Spleen (tissue), 11 donors: ENCODE data around the gene OR2A14. TPM values are rescaled to one million over a fixed set of nuclear protein-coding genes. Genes with fewer than 3 reads are reported as not detected.

Source experiments
- DNase-seq: peaks from one replicate; pipeline ENCODE4 v3.0.0-alpha.2; 2020
- H3K27ac ChIP-seq, 8 donors: fragments of 200-600 bp; sonication (generic) in 7 of 8; 1 replicate in 4 of 8; 2 replicates in 4 of 8; pipeline versions ENCODE4 v1.5.0 to v1.8.0; 2016 to 2021; ENCODE audit warnings: inconsistent platforms in 4 of 8, mild to moderate bottlenecking in 4 of 8, moderate library complexity in 1 of 8
- H3K27me3 ChIP-seq, 7 donors: fragments of 200-600 bp; sonication (generic) in 6 of 7; replicated peaks in 1 of 7; 1 replicate in 4 of 7; 2 replicates in 3 of 7; pipeline versions ENCODE4 v1.5.0 to v1.8.0; 2016 to 2021; ENCODE audit warnings: inconsistent platforms in 3 of 7, mild to moderate bottlenecking in 1 of 7
- H3K36me3 ChIP-seq, 6 donors: fragments of 200-600 bp; sonication (generic) in 5 of 6; 1 replicate in 4 of 6; 2 replicates in 2 of 6; pipeline versions ENCODE4 v1.5.0 to v1.8.0; 2016 to 2021; ENCODE audit warnings: inconsistent platforms in 2 of 6
- H3K4me1 ChIP-seq, 6 donors: fragments of 200-600 bp; sonication (generic) in 5 of 6; 1 replicate in 3 of 6; 2 replicates in 3 of 6; pipeline versions ENCODE4 v1.5.0 to v1.8.0; 2016 to 2021; ENCODE audit warnings: inconsistent platforms in 3 of 6
- H3K4me3 ChIP-seq, 8 donors: fragments of 200-600 bp; sonication (generic) in 7 of 8; 1 replicate in 4 of 8; 2 replicates in 4 of 8; pipeline versions ENCODE4 v1.5.0 to v1.8.0; 2016 to 2021; ENCODE audit warnings: inconsistent platforms in 4 of 8, mild to moderate bottlenecking in 4 of 8, moderate library complexity in 2 of 8
- H3K9me3 ChIP-seq, 8 donors: fragments of 200-600 bp; sonication (generic) in 7 of 8; 1 replicate in 4 of 8; 2 replicates in 4 of 8; pipeline versions ENCODE4 v1.5.0 to v1.8.0; 2016 to 2021; ENCODE audit warnings: inconsistent platforms in 4 of 8
- POLR2A ChIP-seq, 3 donors: fragments of 450-650 bp; IDR thresholded peaks; one replicate each; pipeline ENCODE4 v1.5.1; 2017; ENCODE audit warnings: antibody characterized with exemption in 3 of 3, mild to moderate bottlenecking in 1 of 3
- POLR2AphosphoS5 ChIP-seq, 3 donors: sonication (generic); formaldehyde crosslinking; IDR thresholded peaks; one replicate each; pipeline ENCODE4 v1.5.1; 2017; ENCODE audit warnings: antibody characterized with exemption in 3 of 3
- WGBS, 5 donors: extraction: QIAGEN DNeasy Blood & Tissue Kit in 3 of 5; methylation state at CpG; one replicate each; pipeline versions ENCODE4 v1.1.5 to v1.1.7; 2013 to 2018; 5-methylcytosine and 5-hydroxymethylcytosine counted together
- intact Hi-C: fragments of 100-400 bp; cut with DNase I; formaldehyde crosslinking; loops from one replicate; pipeline ENCODE4 v1.15.0; 2023; ENCODE audit warnings: low total_unique reads
- polyA plus RNA-seq, 3 donors: library from polyadenylated mRNA; stranded (reverse); fragments of 200-250 nt; gene quantifications; one replicate each; pipeline ENCODE4 v1.2.1, GENCODE V29; 2013
- total RNA-seq, 7 donors: library from RNA; depleted of rRNA in 3 of 7; stranded (reverse); fragments of >200 nt in 3 of 7; fragmentation: NEBNext Ultra II Directional in 4 of 7; extraction: Animal tissue kit (Norgen Biotek cat#: 25700) in 4 of 7; gene quantifications; one replicate each; pipeline versions ENCODE4 v1.1.0 to v1.2.1, GENCODE V29; 2016 to 2021
- TF ChIP-seq, protein P1 (sequence below), 11 experiments: fragments of 200-600 bp in 7 of 11; fragments of 450-650 bp in 4 of 11; sonication (generic) in 4 of 11; IDR thresholded peaks in 8 of 11; conservative IDR thresholded peaks in 3 of 11; 1 replicate in 7 of 11; 2 replicates in 4 of 11; pipeline versions ENCODE4 v1.4.0 to v1.8.0; 2016 to 2021; ENCODE audit warnings: antibody characterized with exemption in 11 of 11, inconsistent platforms in 4 of 11, mild to moderate bottlenecking in 1 of 11
- donor health status: healthy with polysubstance abuse.
- donor health status: DM: no; HTN: no; CAD: no; lungs with moderate emphysema.
- donor health status: DM: no; HTN: no; CAD: no.
- donor health status: Bipolar disorder and iron deficiency.
- donor health status: healthy.
- donor health status: DM: no; HTN: no; CAD: no.
- donor health status: DM: yes; HTN: yes; CAD: no.

The OR2A14 gene
- total and polyA plus RNA-seq, 10 donors = not detected

DNA sequence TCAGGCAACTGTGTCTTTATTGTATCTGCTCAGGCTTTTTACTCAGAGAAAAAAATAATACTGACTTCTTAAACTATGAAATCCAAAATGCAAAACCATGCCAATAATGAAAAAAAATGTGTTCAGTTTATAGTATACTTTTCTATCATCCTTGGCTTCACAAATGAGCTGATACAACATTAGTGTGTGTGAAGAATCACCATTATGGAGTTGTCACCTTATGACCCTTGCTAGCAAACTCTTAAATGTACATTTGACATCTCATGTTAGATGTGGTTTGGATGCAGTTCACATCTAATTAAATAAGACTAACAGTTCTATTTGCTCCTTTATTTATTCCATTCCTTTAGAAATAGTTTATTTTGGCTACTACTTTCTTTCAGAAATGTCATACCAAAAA lies 17.8 kb upstream of the OR2A14 start:
- Histone ChIP-seq H3K9me3 (no peaks in the 10 kb centered on the region), H3K27me3 (no peaks in the 10 kb centered on the region), H3K4me3 (no peak overlapping the region), H3K27ac (no peak overlapping the region), H3K4me1 (no peaks in the 10 kb centered on the region), H3K36me3 (no peaks in the 10 kb centered on the region)
- intact Hi-C loops = no loop called here
- DNase-seq = no peak
- TF ChIP-seq POLR2AphosphoS5 (IDR thresholded peaks at IDR 0.05) (no peak), POLR2A (IDR thresholded peaks at IDR 0.05) (no peak)
- TF ChIP-seq, protein P1, sequence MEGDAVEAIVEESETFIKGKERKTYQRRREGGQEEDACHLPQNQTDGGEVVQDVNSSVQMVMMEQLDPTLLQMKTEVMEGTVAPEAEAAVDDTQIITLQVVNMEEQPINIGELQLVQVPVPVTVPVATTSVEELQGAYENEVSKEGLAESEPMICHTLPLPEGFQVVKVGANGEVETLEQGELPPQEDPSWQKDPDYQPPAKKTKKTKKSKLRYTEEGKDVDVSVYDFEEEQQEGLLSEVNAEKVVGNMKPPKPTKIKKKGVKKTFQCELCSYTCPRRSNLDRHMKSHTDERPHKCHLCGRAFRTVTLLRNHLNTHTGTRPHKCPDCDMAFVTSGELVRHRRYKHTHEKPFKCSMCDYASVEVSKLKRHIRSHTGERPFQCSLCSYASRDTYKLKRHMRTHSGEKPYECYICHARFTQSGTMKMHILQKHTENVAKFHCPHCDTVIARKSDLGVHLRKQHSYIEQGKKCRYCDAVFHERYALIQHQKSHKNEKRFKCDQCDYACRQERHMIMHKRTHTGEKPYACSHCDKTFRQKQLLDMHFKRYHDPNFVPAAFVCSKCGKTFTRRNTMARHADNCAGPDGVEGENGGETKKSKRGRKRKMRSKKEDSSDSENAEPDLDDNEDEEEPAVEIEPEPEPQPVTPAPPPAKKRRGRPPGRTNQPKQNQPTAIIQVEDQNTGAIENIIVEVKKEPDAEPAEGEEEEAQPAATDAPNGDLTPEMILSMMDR (IDR thresholded peaks at IDR 0.05 in 8 of 11, conservative IDR thresholded peaks at IDR 0.05 in 3 of 11) = no peak

DNA sequence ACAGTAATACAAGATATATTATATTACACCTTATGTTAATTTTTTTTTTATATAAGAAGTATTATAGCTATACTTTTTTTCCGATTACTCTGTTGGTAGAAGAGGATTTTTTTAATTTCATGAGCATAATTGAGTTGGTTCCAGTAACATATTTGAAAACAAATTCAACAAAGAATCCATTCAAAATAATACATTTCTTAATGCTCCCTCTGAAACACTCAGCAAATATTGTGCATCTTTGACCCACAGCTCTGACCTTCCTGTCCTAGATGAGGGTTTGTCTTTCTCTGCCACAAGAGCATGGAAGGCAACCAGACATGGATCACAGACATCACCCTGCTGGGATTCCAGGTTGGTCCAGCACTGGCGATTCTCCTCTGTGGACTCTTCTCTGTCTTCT lies 13.7 kb upstream of the OR2A14 start, which contains the start of gene OR2A2:
Gene OR2A2 (plus strand): TSS at position 301 of the 400 bp plus-strand sequence. CDS start 0 bp downstream, at position 301.
- no peak within 1 kb of the TSS for H3K27ac ChIP-seq
- no peak within 1 kb of the TSS for H3K4me3 ChIP-seq
- H3K27me3 ChIP-seq = no peaks in the 10 kb centered on the region
- WGBS, 5 donors = 88 to 95% (median 93%) methylated on average over 2 of the region's 2 CpGs
- no peaks in the 10 kb centered on the region for H3K36me3 ChIP-seq
- intact Hi-C loops = no loop called here
- no peaks in the 10 kb centered on the region for H3K4me1 ChIP-seq
- TF ChIP-seq, protein P1 (IDR thresholded peaks at IDR 0.05 in 8 of 11, conservative IDR thresholded peaks at IDR 0.05 in 3 of 11) = no peak
- no peak for TF ChIP-seq POLR2AphosphoS5 (IDR thresholded peaks at IDR 0.05)
- DNase-seq = no peak
- H3K9me3 ChIP-seq = no peaks in the 10 kb centered on the region

DNA sequence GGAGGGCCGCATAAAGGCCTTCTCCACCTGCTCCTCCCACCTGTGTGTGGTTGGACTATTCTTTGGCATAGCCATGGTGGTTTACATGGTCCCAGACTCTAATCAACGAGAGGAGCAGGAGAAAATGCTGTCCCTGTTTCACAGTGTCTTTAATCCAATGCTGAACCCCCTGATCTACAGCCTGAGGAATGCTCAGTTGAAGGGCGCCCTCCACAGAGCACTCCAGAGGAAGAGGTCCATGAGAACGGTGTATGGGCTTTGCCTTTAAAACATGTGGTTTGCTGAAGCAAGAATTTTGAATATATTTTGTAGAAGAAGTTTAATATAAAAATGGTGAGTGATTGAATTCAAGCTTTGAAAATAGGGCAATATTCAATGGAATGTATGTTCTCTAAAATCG lies 12.7 kb upstream of the OR2A14 start:
- Histone ChIP-seq H3K27me3 (no peaks in the 10 kb centered on the region), H3K9me3 (no peaks in the 10 kb centered on the region), H3K4me3 (no peak overlapping the region), H3K36me3 (no peaks in the 10 kb centered on the region), H3K4me1 (no peaks in the 10 kb centered on the region), H3K27ac (no peak overlapping the region)
- WGBS, 5 donors = 74 to 83% (median 80%) methylated on average over 5 of the region's 5 CpGs
- TF ChIP-seq POLR2AphosphoS5 (IDR thresholded peaks at IDR 0.05) (no peak), POLR2A (IDR thresholded peaks at IDR 0.05) (no peak)
- TF ChIP-seq, protein P1 (IDR thresholded peaks at IDR 0.05 in 8 of 11, conservative IDR thresholded peaks at IDR 0.05 in 3 of 11) = no peak
- DNase-seq = no peak
- intact Hi-C loops = no loop called here

DNA sequence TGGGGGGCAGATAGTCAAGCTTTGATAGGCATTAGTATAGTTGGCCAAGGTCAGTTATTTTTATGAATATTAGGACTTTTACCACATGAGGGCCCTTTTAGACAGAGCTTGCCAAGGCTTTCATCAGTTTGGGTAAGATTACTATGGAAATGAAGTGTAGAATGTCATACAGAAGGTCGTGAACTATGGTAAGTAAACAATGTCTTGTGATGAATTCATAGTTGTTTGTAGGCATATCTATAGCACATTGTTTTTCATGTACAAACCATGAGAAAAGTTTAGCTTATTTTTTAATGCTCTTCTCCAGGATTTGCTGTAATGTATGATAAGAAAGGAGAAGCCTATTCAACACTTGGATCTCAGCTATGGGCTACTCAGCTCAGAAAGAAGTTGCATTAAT lies 9.3 kb upstream of the OR2A14 start:
- H3K27me3 ChIP-seq = no peaks in the 10 kb centered on the region
- no peak overlapping the region for H3K27ac ChIP-seq
- WGBS, 5 donors = 53 to 64% (median 62%) methylated on average over 1 of the region's 1 CpG
- TF ChIP-seq, protein P1 (IDR thresholded peaks at IDR 0.05 in 8 of 11, conservative IDR thresholded peaks at IDR 0.05 in 3 of 11) = no peak
- no peak for TF ChIP-seq POLR2A (IDR thresholded peaks at IDR 0.05)
- no peak for TF ChIP-seq POLR2AphosphoS5 (IDR thresholded peaks at IDR 0.05)
- no peaks in the 10 kb centered on the region for H3K4me1 ChIP-seq
- H3K4me3 ChIP-seq = no peak overlapping the region
- H3K9me3 ChIP-seq = no peaks in the 10 kb centered on the region
- intact Hi-C loops = no loop called here
- DNase-seq = no peak
- no peaks in the 10 kb centered on the region for H3K36me3 ChIP-seq
